K562 (cell line): ENCODE measurements around the gene CPED1. TPM values are rescaled to one million over a fixed set of nuclear protein-coding genes. Genes with fewer than 3 reads are reported as not detected.
A peak's percentile ranks its signal among the peaks of the same experiment; 100 is the strongest.

Experiments used
- ESRRA ChIP-seq: fragments of 450-650 bp; IDR thresholded peaks from 2 replicates; pipeline ENCODE4 v1.6.1; 2014; ENCODE audit warnings: low read depth, mild to moderate bottlenecking, moderate library complexity, borderline replicate concordance
- FUS ChIP-seq: fragments of 200-400 bp; formaldehyde crosslinking; optimal IDR thresholded peaks from 2 replicates; pipeline ENCODE3; 2017; ENCODE audit warnings: low read depth, low read length
- HMG20A ChIP-seq: fragments of 450-650 bp; formaldehyde crosslinking; conservative IDR thresholded peaks from 2 replicates; pipeline ENCODE4 v1.4.0; 2020; ENCODE audit warnings: mild to moderate bottlenecking, mixed read lengths
- MYBL2 ChIP-seq, 2 experiments: fragments of 450-650 bp in 1 of 2; sonication (generic) in 1 of 2; formaldehyde crosslinking in 1 of 2; IDR thresholded peaks; 2 replicates each; pipeline versions ENCODE4 v1.6.1 to v1.8.1; 2017 to 2022; ENCODE audit warnings: borderline replicate concordance in 1 of 2, inconsistent platforms in 1 of 2, low read depth in 1 of 2, mild to moderate bottlenecking in 1 of 2, missing genetic modification reagents in 1 of 2, moderate library complexity in 1 of 2
- NBN ChIP-seq: fragments of 450-650 bp; IDR thresholded peaks from 2 replicates; pipeline ENCODE4 v1.6.1; 2016; ENCODE audit warnings: low read depth, mild to moderate bottlenecking
- SNAPC5 ChIP-seq: fragments of 250-450 bp; sonication (Bioruptor Pico); IDR thresholded peaks from 2 replicates; pipeline ENCODE4 v1.8.0; 2021; ENCODE audit warnings: moderate library complexity, mild to moderate bottlenecking, inconsistent platforms
- TBL1XR1 ChIP-seq, 2 experiments: IDR thresholded peaks; 2 replicates each; pipeline ENCODE4 v1.6.1; 2012; ENCODE audit warnings: improper control_type of control experiment in 2 of 2, low read length in 2 of 2, mild to moderate bottlenecking in 1 of 2
- TFAM ChIP-seq: fragments of 250-450 bp; sonication (Bioruptor Pico); conservative IDR thresholded peaks from 2 replicates; pipeline ENCODE4 v1.5.0; 2021; ENCODE audit warnings: mild to moderate bottlenecking, moderate library complexity
- VEZF1 ChIP-seq: fragments of 200-800 bp; sonication (Bioruptor generic); IDR thresholded peaks from 2 replicates; pipeline ENCODE4 v1.6.1; 2017; ENCODE audit warnings: missing genetic modification characterization, missing compliant biosample characterization
- ZBTB33 ChIP-seq: sonication (generic); formaldehyde crosslinking; IDR thresholded peaks from 2 replicates; pipeline ENCODE4 v1.8.1; 2023; ENCODE audit warnings: mild to moderate bottlenecking, missing genetic modification reagents
- ZBTB9 ChIP-seq: fragments of 450-650 bp; formaldehyde crosslinking; IDR thresholded peaks from 2 replicates; pipeline ENCODE4 v1.4.0; 2020; ENCODE audit warnings: mild to moderate bottlenecking, moderate library complexity
- ZMIZ1 ChIP-seq, 2 experiments: fragments of 150-350 bp in 1 of 2; IDR thresholded peaks; 2 replicates each; pipeline ENCODE4 v1.6.1; 2012 to 2016; ENCODE audit warnings: low read depth in 2 of 2, low read length in 2 of 2, mild to moderate bottlenecking in 1 of 2, moderate library complexity in 1 of 2
- ZNF511 ChIP-seq: sonication (generic); formaldehyde crosslinking; IDR thresholded peaks from 2 replicates; pipeline ENCODE4 v1.8.0; 2022; ENCODE audit warnings: mild to moderate bottlenecking, missing genetic modification reagents
- ZNF699 ChIP-seq: fragments of 250-450 bp; sonication (Bioruptor Pico); IDR thresholded peaks from 2 replicates; pipeline ENCODE4 v1.8.0; 2021; ENCODE audit warnings: mild to moderate bottlenecking, moderate library complexity; ENCODE audit not compliant: insufficient replicate concordance
- polyA plus RNA-seq, 8 experiments: library from polyadenylated mRNA; depleted of rRNA in 4 of 8; stranded (reverse) in 5 of 8; unstranded in 3 of 8; fragments of >200 nt; fragmentation: Nextera tagmentation in 2 of 8; fragmentation: Illumina TruSeq in 1 of 8; extraction: Ambion mirVana in 2 of 8; extraction: Trizol in 1 of 8; gene quantifications; 2 replicates each; pipeline versions ENCODE4 v1.2.1 to v1.2.3, GENCODE V29; 2011 to 2014; ENCODE audit warnings: inconsistent platforms in 1 of 8, missing spikeins in 1 of 8
- total RNA-seq, 7 experiments: library from RNA; depleted of rRNA in 6 of 7; stranded (reverse); fragments of >200 nt in 6 of 7; fragmentation: Illumina TruSeq in 2 of 7; extraction: Trizol in 2 of 7; gene quantifications; 2 replicates each; pipeline versions ENCODE4 v1.2.1 to v1.2.3, GENCODE V29; 2011 to 2021; ENCODE audit warnings: low replicate concordance in 1 of 7

CPED1 gene
- total and polyA plus RNA-seq, 9 of the 15 experiments (the other 6 are each of a cell fraction or from before 2014, with no cell fraction given): 195 to 393 (median 290) TPM

GRCh38 chr7:121078701-121079227 lies 90.3 kb downstream of the CPED1 start (continued):
- no peak for TF ChIP-seq FUS
- TF ChIP-seq NBN: no peak; the same call in none of the 2 replicates
- no peak for TF ChIP-seq HMG20A
- TF ChIP-seq ZNF699 (CRISPR knock-in tag): no peak
- no peak for TF ChIP-seq MYBL2 (IDR thresholded peaks at IDR 0.05; ENCODE audit: low read depth)
- no peak for TF ChIP-seq MYBL2 (CRISPR knock-in tag; IDR thresholded peaks at IDR 0.05; ENCODE audit: borderline replicate concordance)
- TF ChIP-seq TBL1XR1 (IDR thresholded peaks at IDR 0.05; ENCODE audit: low read length in 2 of 2): peak in 1 of 2 experiments; percentile 66; a peak in 2 of 4 replicates
- TF ChIP-seq VEZF1: peak; percentile 39
- no peak for TF ChIP-seq ZBTB33 (CRISPR knock-in tag)
- no peak for TF ChIP-seq TFAM (CRISPR knock-in tag)
- no peak for TF ChIP-seq ZBTB9
- no peak for TF ChIP-seq SNAPC5
- TF ChIP-seq ESRRA: no peak
- TF ChIP-seq ZNF511 (CRISPR knock-in tag): no peak
- TF ChIP-seq ZMIZ1 (IDR thresholded peaks at IDR 0.05; ENCODE audit: low read depth in 2 of 2, low read length in 2 of 2): no peak
